Duodenal mucosa (tissue), 2 donors: ENCODE measurements around the gene CHST10.
"Not testable (repeated sequence)": the region's sequence is repeated elsewhere in the genome, so short reads cannot be mapped to it uniquely, and the experiment has no call there.

ENCODE experiments used
- H3K27ac ChIP-seq: one replicate; pipeline ENCODE4 v1.7.0; 2013; ENCODE audit warnings: low read depth, low read length
- H3K27me3 ChIP-seq, 2 donors: one replicate each; pipeline ENCODE4 v1.7.0; 2013; ENCODE audit warnings: low read length in 2 of 2, control low read depth in 1 of 2; ENCODE audit not compliant: insufficient read depth in 2 of 2, control insufficient read depth in 1 of 2
- H3K36me3 ChIP-seq, 2 donors: one replicate each; pipeline ENCODE4 v1.7.0; 2013; ENCODE audit warnings: low read length in 2 of 2, control low read depth in 1 of 2; ENCODE audit not compliant: insufficient read depth in 2 of 2, control insufficient read depth in 1 of 2
- H3K4me1 ChIP-seq, 2 donors: one replicate each; pipeline ENCODE4 v1.7.0; 2013; ENCODE audit warnings: low read length in 2 of 2, control low read depth in 1 of 2; ENCODE audit not compliant: insufficient read depth in 2 of 2, control insufficient read depth in 1 of 2
- H3K4me3 ChIP-seq, 2 donors: one replicate each; pipeline ENCODE4 v1.7.0; 2013; ENCODE audit warnings: low read length in 2 of 2, low read depth in 1 of 2
- H3K9ac ChIP-seq, 2 donors: one replicate each; pipeline ENCODE4 v1.7.0; 2013; ENCODE audit warnings: low read length in 2 of 2, low read depth in 1 of 2
- H3K9me3 ChIP-seq, 2 donors: one replicate each; pipeline ENCODE4 v1.7.0; 2013; ENCODE audit warnings: low read length in 2 of 2, control low read depth in 1 of 2; ENCODE audit not compliant: control insufficient read depth in 1 of 2

The CHST10 gene

GRCh38 chr2:100416935-100417710 is at the start of gene CHST10:
Gene CHST10 (minus strand): TSS chr2:100417668. CDS start chr2:100406675, 10,993 bp downstream.
- Histone ChIP-seq H3K36me3 (no peaks in the 10 kb centered on the region), H3K9me3 (no peaks in the 10 kb centered on the region), H3K9ac (peak within 1 kb of the TSS; percentile 4 to 16), H3K27me3 (peaks cover 0 to 8% of the 10 kb centered on the region in 2 donors), H3K4me3 (peak within 1 kb of the TSS; percentile 70 to 80), H3K27ac (no peak within 1 kb of the TSS), H3K4me1 (peaks cover 6 to 10% of the 10 kb centered on the region in 2 donors)

GRCh38 chr2:100460904-100461530 is 43.5 kb upstream of the CHST10 start:
- Histone ChIP-seq H3K4me3 (no peak overlapping the region), H3K4me1 (peaks cover 0 to 5% of the 10 kb centered on the region in 2 donors), H3K27ac (no peak overlapping the region), H3K36me3 (no peaks in the 10 kb centered on the region), H3K9ac (no peak overlapping the region), H3K9me3 (peaks cover 4 to 6% of the 10 kb centered on the region in 2 donors), H3K27me3 (no peaks in the 10 kb centered on the region)

GRCh38 chr2:100456357-100456756 is 38.9 kb upstream of the CHST10 start:
- not testable (repeated sequence) for H3K4me3 ChIP-seq, H3K36me3 ChIP-seq, H3K4me1 ChIP-seq

GRCh38 chr2:100453853-100454252 is 36.4 kb upstream of the CHST10 start:
- H3K9me3 ChIP-seq, result peaks cover 4 to 6% of the 10 kb centered on the region in 2 donors
- no peaks in the 10 kb centered on the region for H3K36me3 ChIP-seq
- no peak overlapping the region for H3K27ac ChIP-seq
- no peaks in the 10 kb centered on the region for H3K27me3 ChIP-seq
- no peak overlapping the region for H3K4me3 ChIP-seq
- no peak overlapping the region for H3K9ac ChIP-seq
- no peaks in the 10 kb centered on the region for H3K4me1 ChIP-seq

More at GRCh38 chr2:100456357-100456756, 38.9 kb upstream of the CHST10 start:
- H3K27me3 ChIP-seq, H3K27ac ChIP-seq, H3K9ac ChIP-seq, H3K9me3 ChIP-seq: not testable (repeated sequence)

GRCh38 chr2:100451734-100452133 is 34.3 kb upstream of the CHST10 start:
- Histone ChIP-seq H3K36me3 (no peaks in the 10 kb centered on the region), H3K27me3 (no peaks in the 10 kb centered on the region), H3K27ac (no peak overlapping the region), H3K9me3 (no peaks in the 10 kb centered on the region), H3K4me3 (no peak overlapping the region), H3K4me1 (no peaks in the 10 kb centered on the region), H3K9ac (no peak overlapping the region)

GRCh38 chr2:100451092-100451491 is 33.6 kb upstream of the CHST10 start:
- Histone ChIP-seq H3K9me3 (no peaks in the 10 kb centered on the region), H3K4me3 (no peak overlapping the region), H3K27me3 (no peaks in the 10 kb centered on the region), H3K4me1 (no peaks in the 10 kb centered on the region), H3K9ac (no peak overlapping the region), H3K36me3 (no peaks in the 10 kb centered on the region), H3K27ac (no peak overlapping the region)

GRCh38 chr2:100446696-100447095 is 29.2 kb upstream of the CHST10 start:
- H3K4me3 ChIP-seq, result no peak overlapping the region
- H3K4me1 ChIP-seq, result no peaks in the 10 kb centered on the region
- H3K9ac ChIP-seq, result no peak overlapping the region
- no peaks in the 10 kb centered on the region for H3K27me3 ChIP-seq
- H3K27ac ChIP-seq, result no peak overlapping the region
- no peaks in the 10 kb centered on the region for H3K9me3 ChIP-seq
- H3K36me3 ChIP-seq, result no peaks in the 10 kb centered on the region

GRCh38 chr2:100437751-100438150 is 20.3 kb upstream of the CHST10 start:
- Histone ChIP-seq H3K9ac (no peak overlapping the region), H3K9me3 (no peaks in the 10 kb centered on the region), H3K27me3 (no peaks in the 10 kb centered on the region), H3K36me3 (no peaks in the 10 kb centered on the region), H3K27ac (no peak overlapping the region), H3K4me1 (no peaks in the 10 kb centered on the region), H3K4me3 (no peak overlapping the region)

- no peaks in the 10 kb centered on the region for H3K36me3 ChIP-seq
- no peaks in the 10 kb centered on the region for H3K9me3 ChIP-seq
- H3K27me3 ChIP-seq, result no peaks in the 10 kb centered on the region
- H3K4me3 ChIP-seq, result no peak overlapping the region
- H3K9ac ChIP-seq, result no peak overlapping the region
- H3K27ac ChIP-seq, result no peak overlapping the region
- no peaks in the 10 kb centered on the region for H3K4me1 ChIP-seq
These were observed 12.3 kb upstream of the CHST10 start for GRCh38 chr2:100429726-100430125.

GRCh38 chr2:100427627-100428258 is 10.3 kb upstream of the CHST10 start:
- no peak overlapping the region for H3K4me3 ChIP-seq
- no peak overlapping the region for H3K9ac ChIP-seq
- no peaks in the 10 kb centered on the region for H3K36me3 ChIP-seq
- no peaks in the 10 kb centered on the region for H3K27me3 ChIP-seq
- H3K27ac ChIP-seq, result no peak overlapping the region
- no peaks in the 10 kb centered on the region for H3K9me3 ChIP-seq
- no peaks in the 10 kb centered on the region for H3K4me1 ChIP-seq
